ENCODE data around the gene PLEKHH3.

Gene PLEKHH3

DNA sequence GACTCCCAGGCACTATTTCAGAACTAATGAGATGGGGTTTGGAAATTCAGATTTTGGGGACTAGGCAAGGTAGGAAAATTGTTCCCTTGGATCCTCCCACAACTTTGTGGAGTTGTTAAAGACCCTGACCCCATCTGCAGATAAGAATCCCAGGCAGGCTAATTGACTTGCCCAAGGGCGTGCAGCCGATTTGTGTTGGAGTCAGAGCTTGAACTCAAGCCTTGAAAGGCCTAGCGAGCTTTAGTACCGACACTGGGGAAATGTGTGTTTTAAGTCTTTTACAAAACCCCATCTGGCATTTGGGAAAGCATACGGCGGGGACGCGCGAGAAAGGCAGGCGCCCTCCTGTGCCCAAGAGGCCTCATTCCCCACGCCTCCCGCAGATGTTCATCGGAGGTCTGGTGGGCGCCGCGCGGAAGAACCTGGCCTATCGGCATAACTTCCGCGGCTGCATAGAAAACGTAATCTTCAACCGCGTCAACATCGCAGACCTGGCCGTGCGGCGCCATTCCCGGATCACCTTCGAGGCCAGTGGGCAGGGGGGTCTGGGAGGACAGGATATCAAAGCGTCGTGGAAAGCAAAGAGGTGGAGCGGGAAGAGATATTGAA is 9.8 kb upstream of the PLEKHH3 start:
- DNase-seq = no peak

DNA sequence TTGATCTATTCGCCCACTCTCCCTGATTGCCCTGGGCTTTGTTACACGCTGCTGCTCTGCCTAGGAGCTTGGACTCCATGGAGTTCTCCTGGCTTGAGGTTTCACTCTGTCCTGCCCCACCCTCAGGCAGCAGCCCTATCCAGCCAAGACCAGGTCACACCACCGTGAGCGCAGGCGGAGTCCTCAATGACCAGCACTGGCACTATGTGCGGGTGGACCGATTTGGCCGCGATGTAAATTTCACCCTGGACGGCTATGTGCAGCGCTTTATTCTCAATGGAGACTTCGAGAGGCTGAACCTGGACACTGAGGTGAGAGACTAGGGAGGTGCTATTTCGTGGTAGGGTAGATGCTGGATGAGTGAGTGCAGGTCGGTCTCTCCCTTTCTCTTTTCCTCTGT is 9.0 kb upstream of the PLEKHH3 start:
- DNase-seq = no peak

DNA sequence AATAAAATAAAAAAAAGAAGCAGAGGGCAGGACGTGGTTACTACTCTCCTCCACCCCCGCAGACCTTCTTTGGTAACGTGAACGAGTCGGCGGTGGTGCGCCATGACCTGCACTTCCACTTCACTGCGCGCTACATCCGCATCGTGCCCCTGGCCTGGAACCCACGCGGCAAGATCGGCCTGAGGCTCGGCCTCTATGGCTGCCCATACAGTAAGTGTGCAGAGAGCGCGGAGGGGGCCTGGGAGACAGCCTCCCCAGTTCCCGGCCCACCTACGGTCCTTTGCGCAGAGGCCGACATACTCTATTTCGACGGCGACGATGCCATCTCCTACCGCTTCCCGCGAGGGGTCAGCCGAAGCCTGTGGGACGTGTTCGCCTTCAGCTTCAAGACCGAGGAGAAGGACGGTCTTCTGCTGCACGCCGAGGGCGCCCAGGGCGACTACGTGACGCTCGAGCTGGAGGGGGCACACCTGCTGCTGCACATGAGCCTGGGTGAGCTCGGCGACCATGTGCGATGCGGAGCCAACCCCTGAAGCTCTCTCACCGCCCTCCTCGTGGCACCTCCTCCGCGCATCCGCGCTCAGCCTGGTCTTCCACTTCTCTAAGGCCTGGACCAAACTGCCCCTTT is 8.2 kb upstream of the PLEKHH3 start:
- DNase-seq = no peak

DNA sequence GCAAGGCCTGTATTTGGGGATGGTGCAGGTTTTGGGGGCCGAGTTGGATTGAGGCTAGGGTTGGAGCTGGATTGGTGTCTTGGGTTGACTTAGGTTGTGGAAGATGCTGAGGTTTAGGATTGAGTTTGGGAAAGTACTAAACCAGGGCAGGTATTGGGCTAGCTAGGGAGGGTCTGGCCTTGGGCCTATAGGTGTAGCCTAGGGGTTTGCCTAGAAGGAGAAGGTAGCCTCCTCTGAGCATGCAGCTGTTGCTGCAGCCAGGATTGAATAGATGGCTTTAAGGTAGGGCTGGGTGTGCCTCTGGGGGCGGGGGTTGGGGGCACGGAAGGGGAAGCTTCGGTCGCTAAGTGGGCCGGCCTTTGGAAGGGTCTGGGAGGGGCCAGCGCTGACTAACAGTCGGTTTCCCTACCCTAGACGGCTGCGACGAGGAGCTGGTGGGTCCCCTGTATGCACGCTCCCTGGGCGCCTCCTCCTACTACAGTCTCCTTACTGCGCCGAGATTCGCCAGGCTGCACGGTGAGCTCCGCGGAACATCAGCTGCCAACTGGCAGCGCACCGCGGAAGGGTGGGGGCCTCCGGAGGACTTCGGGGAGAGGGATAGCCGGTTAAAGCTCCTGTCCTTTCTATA is 6.7 kb upstream of the PLEKHH3 start:
- DNase-seq = no peak

DNA sequence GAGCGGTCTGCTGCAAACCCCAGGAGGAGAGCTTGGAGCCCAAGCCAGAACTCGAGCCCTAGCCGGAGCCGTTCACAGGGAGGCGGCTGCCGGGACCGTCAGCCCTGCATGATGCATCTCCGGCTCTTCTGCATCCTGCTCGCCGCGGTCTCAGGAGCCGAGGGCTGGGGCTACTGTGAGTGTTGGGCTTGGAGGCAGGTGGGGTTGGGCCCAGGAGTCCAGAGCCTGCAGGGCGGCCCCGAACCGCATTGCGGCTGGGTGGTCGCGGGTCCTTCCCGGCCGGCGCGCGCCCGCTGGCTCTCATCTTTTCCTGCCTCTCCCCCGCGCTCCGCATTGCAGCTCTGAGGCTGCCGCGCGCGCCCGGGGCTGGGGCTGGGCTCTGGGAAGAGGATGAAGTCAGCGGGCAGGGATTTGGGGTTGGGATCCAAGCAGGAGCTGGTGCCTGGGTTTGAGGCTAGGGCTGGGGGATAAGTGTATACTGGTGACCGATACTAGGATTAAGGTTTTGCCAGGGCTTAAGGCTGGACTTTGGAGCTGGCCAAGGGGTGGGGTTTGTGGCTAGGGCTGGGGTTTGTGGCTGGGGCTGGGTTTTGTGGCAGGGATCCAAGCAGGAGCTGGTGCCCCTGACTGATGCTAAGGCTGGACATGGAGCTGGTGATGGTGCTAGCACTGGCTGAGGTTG is 6.1 kb upstream of the PLEKHH3 start:
- no peak for DNase-seq

DNA sequence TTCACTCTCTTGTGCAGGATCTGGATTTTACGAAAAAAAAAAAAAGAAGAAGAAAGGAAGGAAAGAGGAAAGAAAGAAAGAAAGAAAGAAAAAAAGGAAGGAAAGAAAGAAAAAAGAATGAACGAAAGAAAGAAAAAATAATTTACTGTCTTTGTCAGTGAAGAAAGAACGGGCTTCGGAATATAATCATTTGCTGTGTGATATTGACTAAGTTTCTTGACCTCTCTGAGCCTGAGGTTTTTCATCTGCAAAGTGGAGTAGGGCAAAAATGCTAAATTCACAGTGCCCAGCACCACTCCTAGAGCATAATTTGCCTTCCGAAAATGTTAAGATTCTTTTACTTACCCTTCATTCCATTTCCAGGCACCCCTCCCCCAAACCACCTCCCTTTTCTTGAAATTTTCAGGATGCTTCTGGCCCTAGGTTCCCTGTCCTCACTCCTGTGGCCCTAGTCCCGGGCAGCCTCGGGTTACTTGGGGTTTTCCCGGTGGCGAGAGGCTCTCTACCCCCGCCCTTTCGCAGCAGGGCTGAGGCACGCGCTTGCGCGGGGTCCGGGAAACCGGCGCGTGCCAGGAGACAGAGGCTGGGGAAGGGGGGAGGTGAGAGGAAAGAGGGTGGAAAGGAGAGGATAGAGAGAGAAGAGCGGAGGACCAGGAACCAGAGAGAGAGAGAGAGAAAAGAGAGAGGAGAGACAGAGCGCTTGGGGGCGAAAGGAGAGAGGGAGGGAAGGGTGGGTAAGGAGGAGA is 5.4 kb upstream of the PLEKHH3 start, which contains the start of gene CNTNAP1:
Gene CNTNAP1 (plus strand): TSS at position 556 of the 746 bp plus-strand sequence. CDS start 299 bp downstream, outside the sequence.
- no peak for DNase-seq

DNA sequence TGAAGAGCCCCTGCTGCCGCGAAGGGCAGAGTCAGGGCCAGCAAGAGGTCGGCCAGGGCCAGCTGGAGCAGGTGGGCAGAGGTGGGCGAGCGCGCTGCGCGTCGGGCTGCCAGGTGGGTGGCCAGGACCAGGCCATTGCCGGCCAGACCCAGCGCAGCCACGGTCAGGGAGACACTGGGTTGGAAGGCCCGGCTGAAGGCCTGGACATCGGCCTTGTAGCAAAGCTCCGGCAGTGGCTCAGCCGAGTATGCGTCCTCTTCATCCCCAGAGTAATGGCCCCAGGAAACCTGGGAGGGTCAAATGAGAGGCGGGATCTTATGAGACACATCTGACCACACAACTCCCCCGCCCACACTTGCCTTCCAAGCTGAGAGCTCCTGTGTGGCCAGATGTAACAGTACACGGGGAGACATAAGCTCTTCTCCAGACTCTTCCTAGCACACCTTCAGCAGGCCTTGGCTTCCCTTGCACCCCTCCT is 3.6 kb upstream of the PLEKHH3 start:
- no peak for DNase-seq

DNA sequence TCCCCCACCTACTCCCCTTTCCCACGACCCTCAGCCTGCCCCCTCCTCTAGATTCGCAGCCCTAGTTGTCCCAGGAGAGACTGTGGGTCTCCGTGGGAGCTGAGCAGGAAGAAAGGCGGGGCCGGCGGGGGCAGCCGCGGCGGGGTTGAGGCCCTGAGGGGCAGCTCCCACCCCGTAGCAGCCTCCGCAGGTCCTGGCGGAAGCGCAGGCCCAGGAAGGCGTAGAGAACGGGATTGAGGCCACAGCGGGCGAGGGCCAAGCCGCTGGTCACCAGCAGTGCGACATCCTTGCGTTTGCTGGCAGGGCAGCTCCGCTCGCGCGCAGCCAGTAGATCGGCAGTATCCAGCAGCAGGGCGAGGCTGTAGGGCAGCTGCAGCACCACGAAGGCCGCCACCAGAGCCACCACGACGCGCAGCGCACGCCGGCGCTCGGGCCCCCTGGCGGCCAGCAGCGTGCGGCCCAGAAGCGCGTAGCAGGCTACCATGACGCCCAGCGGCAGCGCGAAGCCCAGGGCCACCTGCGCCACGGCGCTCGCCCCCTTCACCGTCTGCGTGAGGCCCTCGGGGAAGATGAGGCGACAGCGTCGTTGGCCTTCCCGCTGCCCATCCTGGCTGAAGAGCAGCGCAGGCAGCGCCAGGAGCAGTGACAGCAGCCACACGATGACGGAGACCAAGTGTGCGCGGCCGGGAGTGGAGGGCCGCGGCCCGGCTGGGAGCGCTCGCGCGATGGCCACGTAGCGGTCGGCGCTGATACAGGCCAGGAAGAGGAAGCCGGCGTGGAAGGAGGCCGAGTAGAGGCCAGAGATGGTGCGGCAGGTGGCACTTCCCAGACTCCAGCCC is 2.9 kb upstream of the PLEKHH3 start:
- no peak for DNase-seq

DNA sequence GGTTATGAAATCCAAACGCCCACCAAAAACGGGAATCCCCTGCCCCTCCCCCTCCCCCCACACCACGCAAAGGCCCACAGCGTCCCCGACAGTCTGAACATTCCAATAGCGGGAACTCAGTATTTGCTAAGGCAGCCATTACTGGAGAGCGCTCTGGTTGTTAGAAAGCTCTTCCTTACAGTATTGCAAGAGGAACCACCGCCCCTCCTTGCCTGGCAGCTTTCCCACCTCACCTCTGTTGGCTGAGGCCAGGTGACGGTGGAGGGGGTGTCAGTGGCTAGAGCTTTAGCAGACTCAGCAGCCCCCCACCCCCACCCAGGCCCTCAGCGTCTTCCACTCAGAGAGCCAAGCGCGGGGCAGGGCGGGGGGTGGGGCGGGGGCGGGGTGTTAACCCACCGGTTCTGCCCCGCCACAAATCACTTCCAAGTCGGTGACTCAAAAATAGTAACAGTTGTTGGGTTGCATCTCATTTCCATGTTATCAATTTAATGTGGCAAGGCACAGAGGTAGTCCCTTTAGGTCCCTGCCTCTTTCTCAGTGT is 2.2 kb upstream of the PLEKHH3 start:
- DNase-seq = peak; percentile 60

DNA sequence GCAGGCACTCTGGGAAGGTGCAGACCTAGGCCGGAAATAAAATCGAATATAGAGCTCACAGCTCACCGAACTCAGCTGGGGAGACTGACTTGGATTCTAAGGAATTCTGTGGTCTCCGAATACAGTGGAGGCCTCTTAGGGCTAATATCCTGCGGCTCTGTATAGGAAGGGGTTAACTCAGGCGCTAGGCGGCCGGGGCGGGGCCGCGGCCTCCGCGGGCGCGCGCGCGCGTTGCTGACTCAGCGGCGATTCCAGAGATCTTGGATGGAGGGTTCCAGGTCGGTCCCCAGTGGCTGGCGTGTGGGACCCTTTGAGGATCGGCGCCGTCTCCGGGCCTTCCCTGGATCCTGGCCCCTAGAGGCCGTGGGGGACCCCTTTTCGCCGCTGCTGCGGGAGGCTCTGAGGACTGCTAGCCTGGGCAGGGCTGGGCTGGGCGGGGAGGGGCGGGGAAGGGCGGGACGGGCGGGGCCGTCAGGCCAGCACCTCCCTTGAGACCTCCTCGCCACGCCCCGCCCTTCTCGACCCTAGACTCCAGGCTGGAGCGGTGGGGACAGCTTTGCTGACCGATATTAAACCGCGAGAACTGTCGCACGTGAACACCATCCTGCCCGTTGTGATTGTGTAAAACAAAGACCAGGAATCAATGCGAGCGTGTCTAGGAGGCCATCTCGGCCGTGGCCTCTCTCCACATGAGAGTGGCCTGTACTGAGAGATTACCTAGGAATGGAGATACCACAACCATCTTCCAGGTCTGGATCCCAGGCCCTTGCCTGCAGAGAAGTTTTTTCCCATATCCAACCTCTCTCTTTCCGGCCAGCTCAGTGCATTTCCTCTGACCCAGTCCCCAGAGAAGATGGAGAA is 1.4 kb upstream of the PLEKHH3 start:
- peak; percentile 75 for DNase-seq

DNA sequence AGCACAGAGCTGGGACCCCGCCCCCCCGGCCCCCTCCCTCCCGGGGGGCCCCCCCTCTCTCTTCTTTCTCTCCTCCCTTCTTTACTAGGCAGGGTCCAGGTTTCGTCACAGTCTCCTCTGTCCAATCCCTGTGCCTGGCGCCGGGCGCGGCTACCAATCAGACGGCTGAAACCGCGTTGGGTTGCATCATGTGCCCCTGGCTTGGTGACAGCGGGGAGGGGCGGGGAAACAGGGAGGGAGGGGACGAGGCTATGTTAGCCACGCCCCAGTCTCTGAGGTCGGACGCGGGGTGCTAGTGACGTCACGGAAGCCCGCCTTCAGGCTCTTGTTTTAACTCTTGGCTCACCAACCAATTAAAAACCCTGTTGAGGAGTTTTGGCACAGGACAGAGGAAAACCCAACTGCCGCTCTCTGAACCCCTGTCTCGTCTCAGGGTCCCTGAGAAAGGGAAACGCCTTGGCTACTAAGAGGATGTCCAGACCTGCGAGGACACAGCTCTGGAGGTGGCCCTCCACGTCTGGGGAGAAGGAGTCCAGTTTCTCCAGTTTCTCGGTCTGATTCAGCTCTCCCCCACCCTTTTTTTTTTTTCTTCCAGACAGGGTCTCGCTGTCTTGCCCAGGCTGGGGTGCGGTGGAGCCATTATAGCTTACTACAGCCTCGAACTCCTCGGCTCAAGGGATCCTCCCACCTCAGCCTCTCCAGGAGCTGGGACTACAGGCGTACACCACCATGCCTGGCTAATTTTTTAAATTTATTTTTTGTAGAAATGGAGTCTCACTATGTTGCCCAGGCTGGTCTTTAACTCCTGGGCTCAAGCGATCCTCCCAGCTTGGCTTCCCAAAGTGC is 441 bp upstream of the PLEKHH3 start:
- DNase-seq = peak; percentile 100

DNA sequence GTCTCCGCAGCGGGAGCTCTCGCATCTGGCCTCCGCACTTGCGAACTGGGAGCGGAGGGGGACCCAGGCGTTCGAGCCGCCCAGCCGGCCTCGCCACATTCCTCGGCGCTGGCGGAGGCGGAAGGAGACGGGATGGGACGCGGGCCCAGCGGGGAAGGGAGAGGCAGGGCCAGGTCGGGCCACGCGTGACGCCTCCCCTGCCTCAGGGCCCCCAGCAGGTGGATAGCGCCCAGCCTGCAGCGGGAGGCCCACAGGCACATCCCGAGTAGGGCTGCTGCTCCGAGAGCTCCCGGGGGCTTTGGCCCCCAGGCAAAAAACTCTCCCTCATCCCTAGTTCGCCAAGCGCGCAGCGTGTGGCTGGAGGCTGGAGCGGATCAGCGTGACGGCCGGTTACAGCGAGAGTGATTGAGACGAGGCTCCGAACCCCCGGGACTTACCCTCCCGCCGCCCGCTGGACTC is 800 bp downstream of the PLEKHH3 start:
- no peak for DNase-seq

DNA sequence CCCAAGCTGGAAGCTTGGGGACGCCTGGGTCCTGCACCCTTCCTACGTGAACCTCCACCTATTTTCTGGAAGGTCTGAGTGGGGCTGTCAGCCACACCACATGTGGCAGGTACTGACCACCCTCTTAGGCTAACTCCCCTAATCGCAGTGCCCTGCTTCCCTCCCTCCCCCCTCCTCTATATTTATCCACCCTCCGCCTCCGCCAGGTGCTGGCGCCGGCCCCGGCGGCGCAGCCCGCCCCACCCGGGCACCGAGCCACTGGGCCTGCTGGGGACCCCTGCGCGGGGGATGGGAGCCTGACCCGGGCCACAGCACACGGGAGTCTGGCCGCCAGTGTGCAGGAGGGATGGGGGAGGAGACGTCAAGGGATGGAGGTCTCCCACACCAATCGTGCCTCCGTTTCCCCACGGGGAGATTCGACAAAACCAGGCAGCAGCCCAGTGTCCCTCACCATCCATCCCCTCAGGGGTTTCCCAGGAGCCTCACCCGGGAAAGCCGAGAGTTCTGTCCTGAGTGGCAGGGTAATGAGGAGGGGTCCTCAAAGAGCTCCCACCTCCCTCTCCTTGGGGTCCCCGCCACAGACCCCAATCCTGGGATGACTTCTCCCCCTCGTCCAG is 1.3 kb downstream of the PLEKHH3 start:
- DNase-seq = no peak

DNA sequence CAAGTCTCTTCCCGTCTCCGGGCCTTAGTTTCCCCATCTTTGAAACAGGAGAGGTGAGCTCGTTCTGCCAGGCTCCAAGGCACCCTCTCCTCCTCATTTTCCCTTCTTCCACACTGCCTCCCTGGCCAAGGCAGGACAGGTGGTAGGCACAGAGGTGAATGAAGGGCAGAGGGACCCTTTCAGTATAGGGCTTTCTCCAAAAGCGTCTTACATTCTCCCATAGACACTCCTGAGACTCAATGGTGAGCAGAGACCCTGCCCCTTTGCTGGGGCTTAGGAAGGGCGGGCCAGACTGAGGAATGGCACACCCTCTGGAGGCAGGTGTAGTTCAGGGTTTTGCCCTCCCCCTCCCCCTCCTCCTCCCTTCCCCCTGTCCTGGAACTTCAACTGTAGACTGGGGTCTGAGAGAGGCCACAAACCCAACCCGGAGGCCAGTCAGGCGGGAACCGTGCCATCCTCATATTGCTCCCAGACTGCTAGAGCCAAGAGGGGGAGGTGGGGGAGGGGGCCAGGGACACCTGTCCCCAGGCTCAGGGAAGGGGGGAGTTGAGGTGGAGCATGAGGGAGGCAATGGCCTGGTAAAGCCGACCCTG is 1.9 kb downstream of the PLEKHH3 start:
- no peak for DNase-seq

DNA sequence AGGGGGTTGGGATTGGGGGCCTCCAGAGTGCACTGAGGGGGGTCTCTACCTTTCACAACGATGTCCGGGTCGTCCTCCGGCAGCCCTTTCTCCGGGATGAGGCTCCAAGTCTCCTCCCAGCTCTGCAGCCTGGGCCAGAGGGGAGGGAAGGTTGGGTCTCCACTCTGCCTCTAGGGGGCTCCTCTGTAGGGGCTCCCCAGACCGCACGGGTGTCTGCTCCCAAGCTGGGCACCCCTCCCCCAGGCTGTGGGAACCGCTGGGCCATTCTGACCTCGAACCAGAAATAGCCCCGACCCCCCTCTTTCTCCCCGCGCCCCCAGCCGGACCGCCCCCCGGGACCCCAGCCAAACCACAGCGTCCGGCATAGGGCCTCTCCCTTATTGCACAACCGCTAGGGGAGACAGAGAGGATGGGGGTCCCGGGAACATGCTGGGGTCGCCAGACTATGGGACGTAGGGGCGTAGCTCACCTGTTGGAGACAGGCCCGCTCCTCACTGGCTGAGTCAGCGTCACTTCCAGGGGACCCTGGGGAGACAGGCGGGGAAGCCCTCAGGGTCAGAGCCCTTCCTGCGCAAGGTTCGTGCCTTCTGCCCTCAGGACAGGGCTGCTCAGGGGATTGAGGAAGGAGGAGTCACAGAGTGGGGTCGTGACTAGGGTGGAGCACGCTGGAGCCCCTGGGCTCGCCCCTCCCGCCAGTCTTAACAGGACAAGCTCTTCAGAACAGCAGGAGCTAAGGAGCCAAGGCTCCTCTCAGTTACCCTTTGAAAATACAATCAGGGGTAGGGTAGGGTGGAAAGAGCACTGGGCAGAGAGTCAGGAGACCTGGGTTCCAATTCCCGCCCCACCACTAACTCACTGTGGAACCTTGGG is 2.7 kb downstream of the PLEKHH3 start:
- no peak for DNase-seq

DNA sequence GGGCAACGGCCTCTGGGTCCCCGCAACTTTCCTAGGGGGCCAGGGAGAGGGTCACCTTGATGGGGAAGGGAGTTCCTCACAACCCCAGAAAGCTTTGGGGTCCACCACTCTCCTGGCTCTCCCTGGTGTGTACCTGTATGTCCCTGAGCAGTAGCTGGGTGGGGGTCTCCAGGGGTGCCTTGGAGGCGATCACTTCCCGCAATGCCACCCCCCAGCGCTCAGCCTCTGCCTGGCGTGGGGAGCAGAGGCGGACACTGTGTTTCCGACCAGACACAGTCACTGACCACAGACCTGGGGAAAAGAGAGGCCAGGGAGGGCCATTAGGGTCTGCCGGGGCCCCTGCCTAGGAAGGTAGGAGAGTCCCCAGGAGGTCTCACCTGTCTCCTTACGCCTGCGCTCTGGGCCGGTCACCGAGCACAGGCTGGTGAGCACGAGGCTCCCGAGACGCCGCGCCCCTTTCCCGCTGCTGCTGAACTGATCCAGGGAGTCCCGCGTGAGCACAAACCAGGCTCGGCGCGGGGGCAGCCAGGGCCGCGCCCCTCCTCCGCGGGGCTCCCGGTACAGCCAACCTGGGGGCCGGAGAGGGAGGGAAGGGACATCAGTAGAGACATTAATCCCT is 3.4 kb downstream of the PLEKHH3 start:
- no peak for DNase-seq

DNA sequence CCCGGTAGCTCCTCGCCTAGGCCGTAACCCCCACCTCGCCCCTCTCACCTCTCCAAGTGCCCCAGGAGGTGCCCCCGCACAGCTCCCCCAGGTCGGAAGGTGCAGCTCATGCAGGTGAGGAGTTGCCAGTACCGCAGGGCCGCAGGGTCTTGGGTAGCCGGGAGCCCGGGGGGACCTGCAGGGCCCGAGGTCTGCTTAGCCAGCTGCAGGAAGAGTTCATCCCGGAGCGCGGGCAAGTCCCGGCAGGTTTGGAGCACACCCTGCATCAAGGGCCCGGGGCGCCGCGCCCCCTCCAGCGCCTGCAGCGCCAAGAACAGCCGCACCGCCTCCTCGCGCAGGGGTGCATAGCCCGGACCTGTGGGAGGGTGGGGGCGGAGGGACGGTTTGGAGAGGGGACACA is 4.8 kb downstream of the PLEKHH3 start:
- peak; percentile 53 for DNase-seq
